ENCODE results near the gene TSPY4.
"Not testable (repeated sequence)": the region's sequence is repeated elsewhere in the genome, so short reads cannot be mapped to it uniquely, and the experiment has no call there.

TSPY4 gene

GRCh38 chrY:9337164-9337563 lies at the start of gene TSPY4:
TSPY4 (plus strand) TSS chrY:9337464; CDS start chrY:9337510, 46 bp downstream.
- not testable (repeated sequence) for H3K9me3 ChIP-seq (ENCODE audit: control insufficient read depth, insufficient read depth, low read length); H3K9ac ChIP-seq (ENCODE audit: low read depth, low read length); H3K36me3 ChIP-seq (ENCODE audit: insufficient read depth, low read length); H3K4me1 ChIP-seq (ENCODE audit: insufficient read depth, low read length)

- no peaks in the 10 kb centered on the region for H3K4me1 ChIP-seq (ENCODE audit: insufficient read depth, low read length)
- H3K36me3 ChIP-seq (ENCODE audit: insufficient read depth, low read length), result no peaks in the 10 kb centered on the region
- H3K9ac ChIP-seq (ENCODE audit: low read depth, low read length), result no peak overlapping the region
- H3K9me3 ChIP-seq (ENCODE audit: control insufficient read depth, insufficient read depth, low read length), result no peaks in the 10 kb centered on the region
Observed at GRCh38 chrY:9320996-9321395, 16.3 kb upstream of the TSPY4 start.

- H3K9me3 ChIP-seq (ENCODE audit: control insufficient read depth, insufficient read depth, low read length); H3K4me1 ChIP-seq (ENCODE audit: insufficient read depth, low read length); H3K9ac ChIP-seq (ENCODE audit: low read depth, low read length); H3K36me3 ChIP-seq (ENCODE audit: insufficient read depth, low read length): not testable (repeated sequence)
Observed at GRCh38 chrY:9357497-9357896, 20.2 kb downstream of the TSPY4 start, which contains the start of gene TSPY8. TSPY8 (plus strand) TSS chrY:9357797; CDS start chrY:9357843, 46 bp downstream.
